Measurements from ENCODE around the gene PHACTR3. TPM values are rescaled to one million over a fixed set of nuclear protein-coding genes. Genes with fewer than 3 reads are reported as not detected.
"Not testable (repeated sequence)": the region's sequence is repeated elsewhere in the genome, so short reads cannot be mapped to it uniquely, and the experiment has no call there.

Gene PHACTR3
- total RNA-seq, 1 experiment from 2014 or later = not detected

- not testable (repeated sequence) for DNase-seq (ENCODE audit: low read depth)
Observed at GRCh38 chr20:59618585-59618984, 14.2 kb downstream of the PHACTR3 start.

DNA sequence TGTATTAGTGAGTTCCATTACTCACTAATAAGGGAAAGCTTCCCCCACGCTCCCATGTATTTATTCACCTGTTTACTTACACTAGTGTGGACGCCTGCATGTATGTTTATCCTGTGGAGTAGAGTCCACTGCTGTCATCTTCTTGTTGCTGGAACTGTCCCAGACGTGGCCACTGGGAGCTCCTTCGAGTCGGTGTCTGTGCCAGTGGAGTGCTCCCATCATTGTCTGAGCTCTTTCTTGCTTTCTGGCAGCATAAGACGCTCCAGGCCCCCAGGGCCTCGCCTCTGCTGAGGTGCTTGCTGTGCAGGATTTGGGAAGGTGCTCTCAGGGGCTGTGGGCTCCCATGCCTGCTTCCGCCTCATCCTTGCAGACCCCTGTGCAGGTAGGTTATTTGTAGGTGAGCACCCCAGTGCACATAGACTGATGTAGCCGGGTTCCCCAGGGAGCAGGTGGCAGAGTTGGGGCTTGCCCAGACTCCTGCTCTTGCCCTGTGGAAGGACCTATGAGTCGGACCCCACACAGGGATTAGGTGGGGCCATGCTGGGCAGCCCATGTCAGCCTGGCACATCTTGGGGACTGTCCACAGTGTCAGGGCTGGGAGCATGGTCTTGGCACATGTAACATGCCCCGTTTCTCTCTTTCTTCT, 16.6 kb downstream of the PHACTR3 start:
- no peak for DNase-seq (ENCODE audit: low read depth)

- no peak for DNase-seq (ENCODE audit: low read depth)
Observed at GRCh38 chr20:59622496-59622895, 18.2 kb downstream of the PHACTR3 start.

GRCh38 chr20:59623133-59623532, 18.8 kb downstream of the PHACTR3 start:
- no peak for DNase-seq (ENCODE audit: low read depth)

DNA sequence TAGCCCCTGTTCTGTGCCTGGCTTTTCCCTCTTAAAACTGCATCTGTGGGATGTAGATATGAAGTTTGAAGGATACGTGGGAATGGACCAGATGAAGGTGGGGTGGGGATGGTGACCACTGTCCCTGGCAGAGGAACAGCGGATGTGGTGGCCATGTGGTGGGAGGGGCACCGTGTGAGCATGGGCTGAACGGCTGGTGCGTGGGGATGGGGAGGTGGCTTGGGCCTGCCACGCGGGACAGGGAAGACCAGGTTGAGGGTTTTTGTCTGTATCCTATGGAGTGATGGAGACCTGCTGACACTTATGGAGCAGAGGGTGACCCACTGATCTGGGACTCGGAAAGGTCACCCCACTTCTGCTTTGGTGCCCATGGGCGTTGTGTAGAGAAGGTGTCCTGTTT, 19.2 kb downstream of the PHACTR3 start:
- no peak for DNase-seq (ENCODE audit: low read depth)

- no peak for DNase-seq (ENCODE audit: low read depth)
Observed at GRCh38 chr20:59624401-59624800, 20.1 kb downstream of the PHACTR3 start.

DNA sequence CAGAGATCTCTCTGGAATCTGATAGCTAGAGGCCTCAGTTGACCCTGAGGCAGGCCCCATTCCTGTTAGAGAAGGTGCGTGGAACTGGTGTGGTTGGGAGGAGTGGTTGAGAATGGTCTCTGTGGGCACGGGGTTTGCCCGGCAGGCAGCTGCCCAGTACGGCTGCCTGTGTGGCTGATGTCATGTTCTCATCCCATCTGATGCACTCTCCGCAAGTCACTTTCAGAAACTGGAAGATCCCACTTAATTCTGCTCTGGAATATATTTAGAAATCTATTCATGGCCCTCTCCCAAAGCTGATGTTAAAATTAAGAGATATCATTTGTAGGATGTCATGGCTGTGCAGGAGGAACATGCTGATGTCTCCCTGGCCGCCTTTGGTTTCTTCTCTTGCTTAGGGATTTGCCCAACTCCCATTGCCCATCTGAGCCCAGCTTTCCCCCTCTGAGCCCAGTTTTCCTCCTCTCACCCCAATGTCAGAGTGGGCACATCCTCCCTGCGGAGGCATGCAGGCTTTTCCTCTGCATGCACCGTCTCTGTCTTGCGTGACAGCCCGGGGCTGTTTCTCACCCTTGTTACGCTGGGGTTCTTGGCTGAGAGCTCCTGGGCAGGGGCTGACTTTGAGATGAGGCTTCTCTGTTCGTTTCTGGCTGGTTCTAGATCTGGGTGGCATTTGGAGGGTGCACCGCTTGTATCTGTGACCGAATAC, 21.0 kb downstream of the PHACTR3 start:
- DNase-seq (ENCODE audit: low read depth) = no peak

GRCh38 chr20:59627298-59627697, 23.0 kb downstream of the PHACTR3 start:
- DNase-seq (ENCODE audit: low read depth) = no peak

- no peak for DNase-seq (ENCODE audit: low read depth)
Observed at GRCh38 chr20:59628171-59628570, 23.8 kb downstream of the PHACTR3 start.

- DNase-seq (ENCODE audit: low read depth) = no peak
Observed at GRCh38 chr20:59629141-59630045, 25.1 kb downstream of the PHACTR3 start.

DNA sequence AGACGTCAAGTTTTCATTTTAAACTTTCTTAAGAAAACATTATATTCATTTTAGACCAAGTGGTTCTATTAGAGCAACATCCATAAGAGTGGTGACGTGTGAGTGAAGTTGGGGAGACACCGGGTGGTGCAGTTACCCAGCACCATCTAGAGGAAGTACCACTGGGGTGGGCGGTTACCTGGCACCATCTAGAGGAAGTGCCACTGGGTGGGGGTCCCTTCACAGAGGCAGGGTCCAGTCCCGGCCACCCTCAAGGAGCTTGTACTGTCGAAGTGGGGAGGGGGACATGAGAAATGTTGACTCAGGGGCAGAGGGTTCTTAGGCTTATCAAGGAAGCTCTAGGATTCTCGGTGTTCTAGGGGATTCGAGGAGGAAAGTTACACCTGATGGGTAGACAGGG, 26.2 kb downstream of the PHACTR3 start:
- no peak for DNase-seq (ENCODE audit: low read depth)

DNA sequence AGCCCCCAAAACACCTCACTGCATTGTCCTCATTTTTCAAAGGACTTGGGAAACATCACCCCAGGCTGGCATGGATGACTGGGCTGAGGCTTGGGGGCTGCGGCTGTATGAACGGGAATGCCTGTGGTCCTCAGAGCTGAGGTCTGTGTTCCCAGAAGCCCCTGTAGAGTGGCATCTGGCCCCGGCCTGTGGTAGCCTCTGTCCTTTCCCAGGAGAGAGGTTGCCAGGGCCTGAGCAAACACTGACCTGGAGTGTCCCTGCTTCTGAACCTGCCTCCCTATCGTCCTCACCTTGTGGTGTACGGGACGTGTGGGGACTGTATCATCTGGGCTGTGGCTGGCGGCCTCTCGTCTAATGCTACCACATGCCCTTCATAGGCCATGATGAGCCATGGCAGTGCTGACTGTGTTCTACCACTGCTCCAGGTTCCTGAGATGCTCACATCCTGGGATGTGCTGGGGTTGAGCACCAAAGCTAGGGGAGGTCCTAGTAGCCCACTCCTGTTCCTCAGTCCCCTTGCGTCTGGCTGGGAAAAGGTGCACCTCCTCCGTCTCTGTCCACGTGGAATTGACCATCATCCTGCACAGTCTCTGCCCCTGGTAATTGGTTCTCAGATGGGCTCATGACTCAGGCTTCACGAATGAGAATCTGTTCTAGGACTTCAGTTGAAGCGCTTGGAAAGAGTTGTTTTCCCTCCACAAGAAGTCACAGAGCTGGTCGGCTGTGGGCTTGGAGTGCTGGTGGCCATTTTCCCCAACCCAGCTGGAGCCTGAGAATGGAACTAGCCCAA, 27.6 kb downstream of the PHACTR3 start:
- DNase-seq (ENCODE audit: low read depth) = no peak

DNA sequence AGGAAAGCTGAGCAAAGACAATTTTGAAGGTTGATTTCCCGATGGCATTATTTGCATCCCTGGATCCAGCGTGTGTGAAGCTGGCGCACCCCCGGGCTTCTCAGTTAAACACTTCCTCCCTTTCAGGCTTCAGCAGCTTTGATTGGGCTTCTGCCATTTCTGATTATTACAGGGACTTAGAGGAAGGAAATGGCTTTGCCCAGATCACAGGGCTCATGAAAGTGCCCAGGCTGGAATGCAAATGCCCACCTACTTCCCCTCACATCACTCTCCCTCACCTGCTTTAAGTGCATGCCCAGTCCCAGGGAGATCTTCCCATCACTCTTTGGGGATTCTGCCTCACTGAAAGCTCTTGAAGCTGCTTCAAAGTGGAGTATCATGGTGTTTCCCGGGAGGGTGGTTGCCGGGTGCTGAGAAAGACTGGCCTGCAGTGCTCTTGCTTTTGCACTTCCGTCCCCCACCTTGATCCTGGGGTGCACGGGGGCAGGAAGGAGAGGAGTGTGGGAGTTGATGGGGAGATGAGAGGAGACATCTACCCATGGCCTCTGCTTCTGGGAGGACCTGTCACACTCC, 28.3 kb downstream of the PHACTR3 start:
- no peak for DNase-seq (ENCODE audit: low read depth)

DNA sequence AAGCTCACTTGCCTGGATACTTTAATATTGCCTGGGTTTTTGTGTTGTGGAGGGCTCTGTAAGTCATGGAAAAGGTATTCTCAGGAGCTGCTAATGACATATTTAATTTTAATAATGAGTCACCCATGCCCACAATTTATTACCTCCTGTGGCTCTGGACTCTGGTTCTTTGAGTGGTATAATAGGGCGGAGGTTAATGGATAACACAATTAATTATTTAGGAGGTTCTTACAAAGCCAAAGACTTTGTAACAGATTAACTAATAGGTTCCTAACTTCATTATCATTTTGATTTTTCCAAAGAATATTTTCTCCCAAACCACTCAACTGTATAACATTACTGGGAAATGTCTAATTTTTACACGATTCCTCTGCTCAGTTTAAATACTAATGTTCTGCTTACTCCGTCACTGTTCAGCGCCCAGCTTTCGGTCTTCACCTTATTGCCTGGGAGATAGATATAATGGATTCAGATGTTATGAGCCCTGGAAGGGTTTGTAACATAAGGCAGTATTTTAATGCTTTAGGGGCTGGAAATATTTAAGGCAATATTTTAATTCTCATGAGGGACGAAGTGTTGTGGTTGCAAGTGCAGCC, 29.4 kb downstream of the PHACTR3 start:
- DNase-seq (ENCODE audit: low read depth) = no peak

GRCh38 chr20:59634435-59635005, 30.2 kb downstream of the PHACTR3 start:
- DNase-seq (ENCODE audit: low read depth) = no peak

GRCh38 chr20:59636766-59637370, 32.5 kb downstream of the PHACTR3 start:
- no peak for DNase-seq (ENCODE audit: low read depth)

GRCh38 chr20:59640267-59640666, 35.9 kb downstream of the PHACTR3 start:
- DNase-seq (ENCODE audit: low read depth) = no peak

GRCh38 chr20:59643615-59644061, 39.3 kb downstream of the PHACTR3 start:
- no peak for DNase-seq (ENCODE audit: low read depth)

- DNase-seq (ENCODE audit: low read depth) = no peak
Observed at GRCh38 chr20:59644371-59644939, 40.1 kb downstream of the PHACTR3 start.

Measured in HT1080 (cell line).